Stimulated activated CD8-positive, alpha-beta memory T cell treated with anti-CD3 and anti-CD28 coated beads, Interleukin-12 subunit alpha, Interleukin-12 subunit beta, amount 100 ng/mL, for 24 hours (primary cell): Measurements from ENCODE around the gene SLC25A38.
"Not testable (repeated sequence)": the region's sequence is repeated elsewhere in the genome, so short reads cannot be mapped to it uniquely, and the experiment has no call there.

ENCODE experiments used
- DNase-seq: peaks from one replicate; pipeline ENCODE4 v3.0.0-alpha.2; 2020; ENCODE audit errors: extremely low read depth

The SLC25A38 gene

DNA sequence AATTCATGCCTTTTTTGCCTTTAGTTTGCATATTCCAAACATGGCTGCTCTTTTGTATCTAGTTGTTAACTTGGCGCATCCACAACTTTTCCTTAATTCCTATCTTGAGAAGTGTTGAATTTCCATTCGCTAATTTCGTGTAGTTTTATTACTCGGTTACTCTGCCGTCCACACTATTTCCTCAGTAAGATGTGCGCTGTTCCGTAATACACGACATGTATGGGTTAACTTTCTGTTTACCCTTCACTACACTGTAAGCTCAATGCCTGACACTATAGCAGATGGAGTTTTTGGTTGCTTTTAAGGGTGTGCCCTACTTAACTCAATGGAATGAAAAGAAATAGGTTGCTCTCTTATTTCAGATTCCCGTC, 24.1 kb downstream of the SLC25A38 start:
- DNase-seq = no peak

DNA sequence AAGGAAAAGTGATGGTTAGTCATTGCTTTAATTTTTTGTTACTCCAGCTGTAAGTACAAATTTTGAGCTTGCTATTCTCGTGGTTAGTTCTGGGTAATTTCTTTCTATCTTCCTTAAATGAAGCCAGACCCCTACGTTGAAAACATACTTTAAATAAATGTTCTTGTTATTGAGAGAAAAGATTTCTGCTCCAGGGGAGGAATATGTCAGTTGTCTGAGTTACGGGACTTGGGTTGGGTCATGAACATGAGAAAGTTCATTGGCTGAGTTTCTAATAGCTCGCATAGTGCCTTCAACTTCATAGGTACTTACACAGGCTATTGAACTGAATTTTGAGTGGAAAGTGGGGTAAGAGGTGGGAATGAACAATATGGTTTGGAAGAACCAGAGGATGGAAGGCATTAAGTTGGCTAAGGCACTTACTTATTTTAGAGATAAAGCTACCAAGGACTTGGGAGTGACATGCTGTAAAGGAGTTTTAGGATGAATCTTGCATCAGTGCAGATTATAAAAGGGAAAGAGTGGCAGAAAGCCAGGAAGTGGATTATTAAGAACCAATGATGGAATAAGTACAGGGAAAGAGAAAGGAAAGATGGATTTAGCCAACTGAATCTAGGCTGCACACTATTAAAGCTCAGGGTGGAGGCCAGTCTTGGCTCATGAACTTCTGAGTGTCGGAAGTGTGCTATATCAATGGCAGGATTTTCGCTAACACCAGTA, 24.8 kb downstream of the SLC25A38 start:
- no peak for DNase-seq

DNA sequence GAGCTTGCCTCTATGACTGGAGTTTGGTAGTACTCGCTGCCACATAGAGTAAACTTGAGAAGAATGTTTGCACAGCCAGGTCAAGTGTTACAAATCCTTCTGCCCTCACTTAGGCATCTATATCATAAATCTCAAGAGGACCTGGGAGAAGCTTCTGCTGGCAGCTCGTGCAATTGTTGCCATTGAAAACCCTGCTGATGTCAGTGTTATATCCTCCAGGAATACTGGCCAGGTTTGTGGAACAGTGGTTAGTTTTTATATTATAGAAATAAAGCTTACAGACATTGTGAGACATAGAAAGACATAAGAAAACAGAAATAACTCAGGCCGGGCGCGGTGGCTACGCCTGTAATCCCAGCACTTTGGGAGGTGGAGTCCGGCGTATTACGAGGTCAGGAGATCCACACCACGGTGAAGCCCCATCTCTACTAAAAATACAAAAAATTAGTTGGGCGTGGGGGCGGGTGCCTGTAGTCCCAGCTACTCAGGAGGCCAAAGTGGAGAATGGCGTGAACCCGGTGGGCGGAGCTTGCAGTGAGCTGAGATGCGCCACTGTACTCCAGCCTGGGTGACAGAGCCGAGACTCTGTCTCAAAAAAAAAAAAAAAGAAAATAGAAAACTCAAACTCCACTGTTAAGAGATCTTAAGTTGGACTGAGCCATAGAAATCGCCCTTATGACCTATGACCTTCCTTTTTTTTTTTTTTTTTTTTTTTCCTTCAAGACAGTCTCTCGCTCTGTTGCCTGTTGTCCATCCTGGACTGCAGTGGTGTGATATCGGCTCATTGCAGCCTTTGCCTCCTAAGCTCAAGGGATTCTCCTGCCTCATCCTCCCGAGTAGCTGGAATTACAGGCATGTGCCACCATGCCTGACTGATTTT, 25.6 kb downstream of the SLC25A38 start:
- DNase-seq = no peak

DNA sequence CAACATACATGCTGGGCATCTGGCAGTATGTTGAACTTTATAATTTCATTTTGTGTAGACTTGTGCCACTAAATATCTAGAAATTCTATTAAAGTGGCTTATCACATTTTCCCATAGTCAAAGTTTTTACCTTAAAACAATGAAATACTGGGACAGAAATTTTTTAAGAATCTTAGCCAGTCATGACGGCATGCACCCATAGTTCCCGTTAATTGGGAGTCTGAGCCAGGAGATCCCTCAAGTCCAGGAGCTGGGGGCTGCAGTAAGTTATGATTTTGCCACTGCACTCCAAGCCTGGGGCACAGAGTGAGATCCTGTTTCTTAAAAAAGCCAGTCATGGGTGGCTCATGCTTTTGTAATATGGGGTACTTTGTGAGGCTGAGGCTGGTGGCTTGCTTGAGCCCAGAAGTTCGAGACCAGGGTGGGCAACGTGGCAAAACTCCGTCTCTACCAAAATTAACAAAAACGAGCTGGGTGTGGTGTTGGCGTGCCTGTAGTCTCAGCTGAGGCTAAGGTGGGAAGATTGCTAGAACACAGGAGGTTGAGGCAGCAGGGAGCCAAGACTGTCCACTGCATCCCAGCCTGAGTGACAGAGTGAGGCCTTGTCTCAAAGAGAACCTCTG, 26.5 kb downstream of the SLC25A38 start:
- no peak for DNase-seq

DNA sequence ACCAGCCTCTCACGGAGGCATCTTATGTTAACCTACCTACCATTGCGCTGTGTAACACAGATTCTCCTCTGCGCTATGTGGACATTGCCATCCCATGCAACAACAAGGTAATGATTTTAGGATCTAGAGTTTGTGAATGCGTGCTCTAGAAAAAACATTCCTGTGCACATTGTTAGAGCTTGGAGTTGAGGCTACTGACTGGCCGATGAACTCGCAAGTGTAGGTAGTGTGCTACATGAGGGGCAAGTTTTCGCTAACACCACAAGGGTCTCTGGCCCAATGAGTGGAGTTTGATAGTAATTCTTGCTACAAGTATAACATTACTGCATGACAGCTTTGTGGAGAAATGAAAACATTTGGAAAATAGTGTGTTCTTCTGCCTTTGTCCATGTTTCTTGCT, 27.7 kb downstream of the SLC25A38 start:
- no peak for DNase-seq

DNA sequence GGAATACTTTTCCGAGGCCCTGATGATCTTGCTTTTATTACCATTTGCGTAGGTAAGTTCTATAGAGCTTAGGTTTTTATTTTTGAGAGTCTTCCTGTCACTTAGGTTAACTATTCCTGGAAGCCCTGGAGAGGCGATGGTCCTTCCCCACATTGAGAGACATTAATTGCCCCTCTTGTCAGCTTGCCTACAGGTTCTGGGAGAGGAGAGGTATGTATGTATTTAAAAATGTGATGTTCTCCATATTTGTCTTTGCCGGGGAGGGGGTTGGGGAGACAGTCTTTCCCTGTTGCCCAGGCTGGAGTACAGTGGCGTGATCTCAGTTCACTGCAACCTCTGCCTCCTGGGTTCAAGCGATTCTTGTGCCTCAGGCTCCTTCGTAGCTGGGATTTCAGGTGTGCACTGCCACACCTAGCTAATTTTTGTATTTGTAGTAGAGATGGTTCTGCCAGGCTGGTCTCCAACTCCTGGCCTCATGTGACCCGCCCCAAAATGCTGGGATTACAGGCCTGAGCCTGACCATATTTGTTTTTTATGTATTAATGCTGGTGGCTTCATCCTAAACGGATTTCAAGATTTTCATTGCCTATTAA, 29.6 kb downstream of the SLC25A38 start:
- DNase-seq = no peak

DNA sequence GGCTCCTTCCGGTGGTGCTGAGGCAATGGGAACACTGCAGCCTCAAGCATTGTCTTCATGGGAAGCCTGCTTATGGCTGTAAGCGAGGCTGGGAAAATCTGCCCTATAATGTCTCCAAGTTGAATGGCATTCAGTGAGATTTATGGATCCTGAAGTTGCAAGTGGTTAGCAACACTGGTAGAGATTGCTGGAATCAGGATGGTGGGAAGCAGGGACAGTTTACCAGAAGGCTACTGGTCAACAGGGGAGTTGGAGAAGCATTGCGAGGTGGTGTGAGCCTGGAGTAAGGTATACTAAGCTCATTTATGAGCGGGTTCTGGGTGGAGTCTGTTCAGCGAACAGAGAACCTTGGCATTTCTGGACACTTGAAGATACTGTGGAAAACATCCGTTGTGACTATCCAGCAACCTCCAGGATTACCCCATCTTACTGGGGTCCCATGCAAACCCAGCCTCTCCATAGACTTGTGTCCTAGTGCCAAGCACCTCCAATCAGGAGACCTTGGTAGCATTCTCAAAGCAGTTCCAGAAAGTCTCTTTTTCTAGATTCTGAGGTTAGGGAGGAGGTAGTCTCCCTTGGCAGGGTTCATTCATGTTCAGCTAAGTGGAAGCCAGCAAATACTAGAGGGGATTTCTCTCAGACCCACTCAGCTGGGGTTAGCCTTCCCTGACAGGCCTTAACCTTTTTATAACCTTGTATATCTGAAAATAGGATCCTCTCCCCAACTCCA, 30.7 kb downstream of the SLC25A38 start:
- DNase-seq = no peak

DNA sequence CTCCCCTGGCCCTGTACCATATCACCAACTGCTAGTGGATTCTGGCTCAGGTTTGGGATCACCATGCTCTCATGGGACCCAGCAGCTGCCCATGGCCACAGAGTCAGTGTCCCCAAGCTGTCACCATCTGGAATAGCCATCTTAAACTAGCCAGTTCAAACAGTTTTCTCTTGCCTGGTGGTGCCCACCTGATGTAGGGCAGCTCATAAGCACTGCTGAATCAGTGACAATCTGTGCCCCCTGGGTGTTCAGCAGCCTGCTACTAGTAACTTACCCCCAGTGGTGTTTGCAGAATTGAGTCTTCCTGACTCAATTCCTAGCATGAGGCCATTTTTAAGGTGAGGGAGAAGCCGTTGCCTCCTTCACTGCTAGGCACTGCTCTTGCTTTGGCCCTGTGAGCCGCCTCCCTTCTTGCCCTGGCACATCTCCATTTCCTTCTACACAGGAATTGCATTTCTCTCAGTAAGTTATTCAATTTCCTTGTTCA, 31.3 kb downstream of the SLC25A38 start:
- no peak for DNase-seq

DNA sequence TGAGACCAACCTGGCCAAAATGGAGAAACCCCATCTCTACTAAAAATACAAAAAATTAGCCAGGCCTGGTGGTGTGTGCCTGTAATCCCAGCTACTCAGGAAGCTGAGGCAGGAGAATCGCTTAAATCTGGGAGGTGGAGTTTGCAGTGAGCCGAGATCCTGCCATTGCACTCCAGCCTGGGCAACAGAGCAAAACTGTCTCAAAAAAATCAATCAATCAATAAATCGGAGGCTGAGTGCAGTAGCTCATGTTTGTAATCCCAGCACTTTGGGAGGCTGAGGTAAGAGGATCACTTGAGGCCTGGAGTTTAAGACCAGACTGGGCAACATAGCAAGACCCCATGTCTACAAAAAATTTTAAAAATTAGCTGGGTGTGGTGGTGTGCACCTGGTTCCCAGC, 32.1 kb downstream of the SLC25A38 start:
- not testable (repeated sequence) for DNase-seq

DNA sequence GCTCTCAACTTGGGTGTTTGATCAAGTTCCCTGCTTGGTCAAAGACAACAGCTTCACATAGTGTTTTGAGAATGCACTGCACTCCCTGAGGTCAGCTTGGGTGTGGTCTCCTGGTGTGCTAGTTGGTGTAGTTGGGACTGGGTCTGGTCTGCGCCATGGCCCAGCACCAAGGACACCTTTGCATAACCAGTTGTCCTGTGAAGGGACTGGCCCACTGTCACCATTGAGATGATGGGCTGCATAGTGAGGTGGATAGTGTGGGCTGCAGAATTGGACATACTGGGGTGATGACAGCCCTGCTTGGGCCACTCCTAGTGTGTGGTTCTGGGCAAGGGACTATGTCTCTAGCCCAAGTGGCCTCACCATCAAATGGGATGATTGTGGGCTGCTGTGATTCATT, 32.8 kb downstream of the SLC25A38 start:
- no peak for DNase-seq

DNA sequence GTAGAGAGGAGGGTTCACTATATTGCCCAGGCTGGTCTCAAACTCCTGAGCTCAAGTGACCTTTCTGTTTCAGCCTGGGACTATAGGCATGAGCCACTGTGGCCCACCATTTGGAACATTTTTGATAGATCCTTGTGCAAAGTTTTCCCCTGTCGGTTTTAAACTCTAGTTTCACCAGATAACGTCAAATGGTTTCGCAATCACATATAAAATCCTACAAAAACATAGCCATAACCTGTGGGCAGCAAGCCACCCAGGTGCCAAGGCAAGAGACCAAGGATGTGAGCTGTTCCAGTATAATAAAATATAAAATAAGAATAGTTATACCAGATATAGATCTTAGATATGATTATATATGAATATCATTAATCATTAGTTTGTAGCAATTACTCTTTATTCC, 33.8 kb downstream of the SLC25A38 start:
- not testable (repeated sequence) for DNase-seq

DNA sequence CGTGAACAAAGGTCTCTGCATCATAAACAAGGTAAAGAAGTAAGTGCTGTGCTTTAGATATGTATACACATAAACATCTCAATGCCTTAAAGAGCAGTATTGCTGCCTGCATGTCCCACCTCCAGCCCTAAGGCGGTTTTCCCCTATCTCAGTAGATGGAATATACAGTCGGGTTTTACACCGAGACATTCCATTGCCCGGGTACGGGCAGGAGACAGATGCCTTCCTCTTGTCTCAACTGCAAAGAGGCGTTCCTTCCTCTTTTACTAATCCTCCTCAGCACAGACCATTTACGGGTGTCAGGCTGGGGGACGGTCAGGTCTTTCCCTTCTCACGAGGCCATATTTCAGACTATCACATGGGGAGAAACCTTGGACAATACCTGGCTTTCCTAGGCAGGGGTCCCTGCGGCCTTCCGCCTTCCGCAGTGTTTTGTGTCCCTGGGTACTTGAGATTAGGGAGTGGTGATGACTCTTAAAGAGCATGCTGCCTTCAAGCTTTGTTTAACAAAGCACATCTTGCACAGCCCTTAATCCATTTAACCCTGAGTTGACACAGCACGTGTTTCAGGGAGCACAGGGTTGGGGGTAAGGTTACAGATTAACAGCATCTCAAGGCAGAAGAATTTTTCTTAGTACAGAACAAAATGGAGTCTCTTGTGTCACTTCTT, 35.5 kb downstream of the SLC25A38 start:
- DNase-seq = not testable (repeated sequence)

DNA sequence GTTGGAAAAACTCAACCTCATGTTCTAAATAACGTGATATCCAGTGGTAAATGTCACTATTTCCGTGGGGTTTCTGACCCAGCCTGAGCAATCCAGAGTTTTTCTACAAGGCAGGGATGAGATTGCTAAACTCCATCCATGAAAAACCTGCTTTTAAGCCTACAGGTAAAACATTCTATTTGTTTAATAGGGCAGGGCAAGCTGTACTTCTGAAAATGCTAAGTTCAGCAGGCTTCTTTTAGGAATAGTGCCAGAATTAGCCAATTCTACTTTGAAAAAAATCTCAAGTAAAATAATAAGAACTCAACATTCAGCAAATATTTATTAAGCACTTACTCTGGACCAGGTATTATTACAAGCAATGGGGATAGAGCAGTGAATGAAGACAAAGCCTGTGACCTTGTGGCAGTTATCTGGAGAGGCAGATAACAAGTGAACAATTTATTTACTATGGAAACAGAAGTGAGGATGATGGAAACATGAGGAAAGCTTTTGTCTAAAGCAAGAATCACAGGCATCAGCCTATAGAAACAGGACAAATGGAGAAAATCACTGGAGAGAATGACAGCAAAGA, 36.7 kb downstream of the SLC25A38 start:
- no peak for DNase-seq

DNA sequence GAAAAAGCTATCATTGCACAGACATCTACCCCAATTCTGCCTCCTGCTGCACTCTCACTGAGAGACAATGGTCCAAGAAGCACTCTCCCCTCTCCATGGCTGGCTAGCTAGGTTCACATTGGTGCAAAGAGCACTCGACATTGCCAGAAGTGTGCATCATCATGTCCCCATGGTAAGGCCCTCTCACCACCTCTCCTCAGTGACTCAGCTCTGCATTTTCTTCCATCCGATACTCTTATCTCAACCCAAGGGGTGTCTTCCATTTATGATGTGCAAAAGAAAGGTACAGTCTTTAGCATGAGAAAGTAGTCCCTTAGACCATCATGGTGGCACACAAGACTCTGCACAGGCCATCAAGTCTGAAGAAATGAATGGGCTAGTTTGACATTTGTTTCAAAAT, 37.4 kb downstream of the SLC25A38 start:
- DNase-seq = no peak

DNA sequence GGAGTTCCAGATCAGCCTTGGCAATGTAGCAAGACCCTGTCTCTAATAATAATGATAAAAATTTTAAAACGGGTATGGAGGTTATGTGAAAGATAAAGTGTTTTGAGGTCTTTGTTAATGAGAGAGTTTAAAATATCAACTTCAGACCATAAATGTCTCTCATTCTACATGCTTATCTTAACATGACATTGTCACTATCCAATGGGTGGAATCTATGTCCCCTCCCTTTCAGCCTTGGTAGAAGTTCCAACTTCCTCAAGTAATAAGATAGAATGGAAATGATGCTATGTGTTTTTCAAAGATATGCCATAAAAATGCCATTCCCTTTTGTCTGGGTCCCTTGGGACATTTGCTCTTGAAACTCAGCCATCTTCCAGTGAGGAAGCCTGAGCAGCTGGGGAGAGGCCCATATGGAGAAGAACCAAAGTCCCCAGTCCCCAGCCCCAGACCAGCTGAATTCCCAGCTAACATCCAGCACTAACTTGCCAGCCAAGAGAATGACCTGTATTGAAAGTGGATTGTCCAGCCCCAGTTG, 40.3 kb downstream of the SLC25A38 start:
- DNase-seq = no peak

DNA sequence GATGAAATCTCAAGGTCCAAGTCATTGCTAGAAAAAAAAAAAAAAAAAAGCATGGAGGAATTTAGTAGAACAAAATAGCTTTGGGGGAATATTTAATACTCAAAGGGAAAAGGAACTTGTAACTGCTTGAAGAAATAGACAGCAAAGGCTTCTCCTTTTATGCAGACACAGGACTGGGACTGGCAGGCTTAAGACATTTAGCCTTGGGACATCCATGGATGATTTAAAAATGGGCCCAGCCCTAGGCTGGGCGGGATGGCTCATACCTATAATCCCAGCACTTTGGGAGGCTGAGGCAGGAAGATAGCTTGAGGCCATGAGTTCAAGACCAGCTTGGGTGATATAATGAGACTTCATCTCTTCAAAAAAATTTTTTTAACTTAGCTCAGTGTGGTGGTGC, 43.1 kb downstream of the SLC25A38 start:
- no peak for DNase-seq

DNA sequence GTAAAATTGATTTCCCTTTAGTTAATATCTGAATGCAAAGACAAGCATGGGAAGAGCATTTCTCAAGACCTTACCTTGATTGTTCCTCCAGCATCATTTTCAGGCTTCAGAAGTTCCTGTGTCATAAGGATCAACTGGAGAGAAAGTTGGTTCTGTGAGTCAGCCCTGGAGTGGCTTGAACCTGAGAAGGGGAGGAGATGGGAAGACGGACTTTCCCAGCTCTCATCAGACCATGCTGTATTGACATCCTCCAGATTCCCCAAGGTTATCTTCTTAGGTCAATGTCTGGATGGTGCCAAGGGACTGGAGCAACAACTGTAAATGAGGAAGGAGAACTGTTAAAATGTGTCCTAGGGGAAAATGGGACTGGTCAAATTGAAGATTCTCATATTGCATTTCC, 44.3 kb downstream of the SLC25A38 start:
- DNase-seq = no peak

DNA sequence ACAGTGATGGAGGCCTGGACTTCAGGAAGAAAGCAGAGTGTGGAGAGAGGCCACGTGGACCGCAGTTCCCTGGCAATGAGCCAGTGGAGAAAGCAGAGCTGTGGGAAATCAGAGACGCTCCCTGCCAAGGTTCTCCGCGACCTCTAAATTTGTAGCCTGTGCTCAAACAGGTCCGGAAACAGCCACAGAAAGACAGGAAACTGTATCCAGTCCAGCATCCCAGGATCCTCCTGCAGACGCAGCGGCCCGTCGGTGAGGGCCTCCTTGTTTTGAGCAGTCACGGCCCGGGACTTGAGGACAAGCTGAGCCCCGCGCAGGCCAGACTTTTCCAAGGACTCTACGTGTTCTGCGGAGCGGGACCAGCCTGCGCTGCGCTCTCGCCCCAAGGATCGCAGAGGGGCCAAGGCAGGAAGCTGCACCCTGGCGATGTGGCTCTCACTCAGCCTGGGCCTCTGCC, 45.6 kb downstream of the SLC25A38 start:
- DNase-seq = no peak

DNA sequence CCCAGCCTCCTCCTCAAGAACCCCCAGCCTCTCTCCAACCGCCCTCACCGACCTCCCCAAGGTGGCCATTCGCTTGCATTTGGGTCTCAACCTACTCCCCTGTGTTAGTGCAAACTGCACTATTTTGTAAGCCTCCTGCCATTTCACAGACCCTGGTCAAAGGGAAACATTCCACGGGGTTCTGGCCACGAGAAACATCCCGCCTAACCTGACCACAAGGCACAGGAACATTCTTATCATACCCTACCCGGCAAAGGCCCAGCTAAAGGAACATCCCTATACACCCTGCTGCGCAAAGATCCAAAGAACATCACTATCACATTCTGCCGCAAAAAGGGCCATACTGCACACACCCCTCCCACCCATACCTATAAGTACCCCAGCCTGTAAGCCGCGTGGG, 46.3 kb downstream of the SLC25A38 start:
- no peak for DNase-seq

DNA sequence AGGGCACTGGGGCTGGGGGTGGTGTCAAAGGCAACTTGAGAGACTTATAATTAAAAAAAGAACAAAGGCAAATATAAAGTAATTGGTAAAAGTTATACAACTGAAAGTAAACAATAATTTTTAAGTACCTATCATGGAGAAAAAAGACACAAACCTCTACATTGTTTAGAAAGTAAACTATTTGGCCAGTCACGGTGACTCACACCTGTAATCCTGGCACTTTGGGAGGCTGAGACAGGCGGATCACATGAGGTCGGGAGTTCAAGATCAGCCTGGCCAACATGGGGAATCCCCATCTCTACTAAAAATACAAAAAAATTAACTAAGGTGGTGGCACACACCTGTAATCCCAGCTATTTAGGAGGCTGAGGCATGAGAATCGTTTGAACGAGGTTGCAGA, 49.2 kb downstream of the SLC25A38 start:
- no peak for DNase-seq
